ENCODE data around the gene HDHD2. TPM values are rescaled to one million over a fixed set of nuclear protein-coding genes. Genes with fewer than 3 reads are reported as not detected.
A peak's percentile ranks its signal among the peaks of the same experiment; 100 is the strongest.

The HDHD2 gene
- total and polyA plus RNA-seq, 4 donors, result 16.7 to 38.2 (median 30.1) TPM

DNA sequence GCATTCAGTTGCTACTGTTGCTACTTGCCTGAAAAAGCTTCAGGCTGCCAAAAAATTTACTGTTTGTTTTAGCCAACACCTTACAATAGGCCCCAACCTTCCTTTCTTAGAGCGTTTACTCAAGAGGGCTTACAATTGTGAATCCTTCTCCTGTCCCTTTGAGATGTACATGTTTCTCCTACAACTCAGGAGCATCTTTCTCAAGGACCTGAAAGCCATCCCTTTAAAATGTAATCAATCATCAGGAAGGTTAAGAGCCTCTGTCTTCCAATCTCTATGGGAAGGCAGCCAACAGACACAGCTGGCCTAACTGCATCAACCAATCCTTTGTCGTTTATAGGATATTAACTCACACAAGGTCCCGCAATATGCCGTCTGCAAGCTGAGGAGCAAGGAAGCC, 29.2 kb upstream of the HDHD2 start:
- Histone ChIP-seq H3K4me1 (ENCODE audit: control insufficient read depth in 5 of 5, insufficient read depth in 5 of 5, low read length in 5 of 5) (peaks cover 2 to 11% (median 6%) of the 10 kb centered on the region in 5 donors), H3K9me3 (ENCODE audit: control insufficient read depth in 4 of 4, insufficient read depth in 3 of 4, low read length in 3 of 4) (peaks cover 0 to under 1% (median 0%) of the 10 kb centered on the region in 4 donors), H3K36me3 (ENCODE audit: control insufficient read depth in 4 of 4, insufficient read depth in 4 of 4, low read length in 4 of 4) (no peaks in the 10 kb centered on the region), H3K4me3 (no peak overlapping the region), H3K27me3 (ENCODE audit: control insufficient read depth in 3 of 3, insufficient read depth in 3 of 3, low read length in 2 of 3) (no peaks in the 10 kb centered on the region), H3K9ac (ENCODE audit: insufficient read depth in 1 of 2, low read length in 2 of 2) (no peak overlapping the region), H3K27ac (ENCODE audit: low read depth in 1 of 2, low read length in 1 of 2) (no peak overlapping the region)
- ATAC-seq (ENCODE audit: insufficient read depth, low FRiP score) (no peak), DNase-seq (peak; percentile 24 to 52 (median 29))
- TF ChIP-seq, protein P1, sequence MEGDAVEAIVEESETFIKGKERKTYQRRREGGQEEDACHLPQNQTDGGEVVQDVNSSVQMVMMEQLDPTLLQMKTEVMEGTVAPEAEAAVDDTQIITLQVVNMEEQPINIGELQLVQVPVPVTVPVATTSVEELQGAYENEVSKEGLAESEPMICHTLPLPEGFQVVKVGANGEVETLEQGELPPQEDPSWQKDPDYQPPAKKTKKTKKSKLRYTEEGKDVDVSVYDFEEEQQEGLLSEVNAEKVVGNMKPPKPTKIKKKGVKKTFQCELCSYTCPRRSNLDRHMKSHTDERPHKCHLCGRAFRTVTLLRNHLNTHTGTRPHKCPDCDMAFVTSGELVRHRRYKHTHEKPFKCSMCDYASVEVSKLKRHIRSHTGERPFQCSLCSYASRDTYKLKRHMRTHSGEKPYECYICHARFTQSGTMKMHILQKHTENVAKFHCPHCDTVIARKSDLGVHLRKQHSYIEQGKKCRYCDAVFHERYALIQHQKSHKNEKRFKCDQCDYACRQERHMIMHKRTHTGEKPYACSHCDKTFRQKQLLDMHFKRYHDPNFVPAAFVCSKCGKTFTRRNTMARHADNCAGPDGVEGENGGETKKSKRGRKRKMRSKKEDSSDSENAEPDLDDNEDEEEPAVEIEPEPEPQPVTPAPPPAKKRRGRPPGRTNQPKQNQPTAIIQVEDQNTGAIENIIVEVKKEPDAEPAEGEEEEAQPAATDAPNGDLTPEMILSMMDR (IDR thresholded peaks at IDR 0.05; ENCODE audit: control extremely low read depth, extremely low read depth), result no peak
- WGBS, 2 donors, result 66 to 79% methylated on average over 4 of the region's 4 CpGs

DNA sequence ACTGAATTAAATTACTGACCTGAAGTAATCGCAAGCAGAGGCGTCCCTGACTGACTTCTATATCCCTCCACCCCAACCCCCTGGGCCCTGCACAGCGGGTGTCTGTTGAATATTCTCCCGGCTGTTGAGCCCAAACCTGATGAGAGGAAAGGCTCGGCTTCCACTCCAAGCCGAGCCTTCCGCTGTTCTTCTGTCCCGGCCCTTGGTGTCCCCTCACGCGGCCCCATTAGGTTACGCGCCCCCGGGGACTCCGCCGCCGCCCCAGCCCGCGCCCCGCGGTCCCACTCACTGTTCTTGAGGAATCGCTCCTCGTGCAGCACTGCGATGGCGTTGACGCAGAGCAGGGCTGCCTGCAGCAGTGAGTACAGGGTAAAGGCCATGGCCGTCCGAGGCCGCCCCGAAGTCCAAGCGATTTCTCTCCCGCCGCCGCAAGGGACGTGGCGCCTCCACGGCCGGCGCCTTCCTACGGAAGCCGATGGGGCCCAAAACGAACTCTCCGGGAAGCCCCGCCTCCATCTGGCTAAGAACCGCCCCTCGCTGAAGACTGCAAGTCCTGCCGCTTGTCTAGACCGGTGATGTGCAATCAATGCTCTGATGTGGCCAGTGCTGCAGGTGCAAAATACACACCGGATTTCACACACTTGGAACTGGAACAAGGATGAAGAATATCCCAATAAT, 25.7 kb upstream of the HDHD2 start, which contains the start of gene IER3IP1:
Gene IER3IP1 (minus strand): TSS at position 467 of the 678 bp plus-strand sequence. CDS start 87 bp downstream, at position 380.
- H3K9me3 ChIP-seq (ENCODE audit: control insufficient read depth in 4 of 4, insufficient read depth in 3 of 4, low read length in 3 of 4), result no peaks in the 10 kb centered on the region

DNA sequence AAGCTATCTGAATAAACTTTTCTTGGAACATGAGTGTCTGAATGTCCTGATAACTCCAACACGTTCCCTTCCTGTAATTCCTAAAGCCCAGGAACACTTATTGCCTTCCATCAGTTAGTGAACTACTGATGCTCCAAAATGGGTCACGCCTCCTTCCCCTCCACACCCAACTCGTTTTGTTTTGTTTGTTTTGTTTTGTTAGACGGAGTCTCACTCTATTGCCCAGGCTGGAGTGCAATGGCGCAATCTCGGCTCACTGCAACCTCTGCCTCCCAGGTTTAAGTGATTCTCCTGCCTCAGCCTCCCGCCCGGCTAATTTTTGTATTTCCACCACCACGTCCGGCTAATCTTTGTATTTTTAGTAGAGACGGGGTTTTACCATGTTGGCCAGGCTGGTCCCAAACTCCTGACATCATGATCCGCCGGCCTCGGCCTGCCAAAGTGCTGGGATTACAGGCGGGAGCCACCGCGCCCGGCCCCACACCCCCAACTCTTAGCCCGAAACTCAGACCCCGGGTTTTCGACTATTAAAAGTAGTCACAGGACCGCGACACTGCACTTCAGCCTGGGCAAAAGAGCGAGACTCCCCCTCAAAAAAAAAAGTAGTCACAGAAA, 25.1 kb upstream of the HDHD2 start:
- 3 to 7% methylated on average over 24 of the region's 24 CpGs for WGBS, 2 donors
- DNase-seq (peak in 2 of 3 donors; percentile 30 to 32), ATAC-seq (ENCODE audit: insufficient read depth, low FRiP score) (no peak)
- Histone ChIP-seq H3K36me3 (ENCODE audit: control insufficient read depth in 4 of 4, insufficient read depth in 4 of 4, low read length in 4 of 4) (no peaks in the 10 kb centered on the region), H3K4me1 (ENCODE audit: control insufficient read depth in 5 of 5, insufficient read depth in 5 of 5, low read length in 5 of 5) (peaks cover 5 to 22% (median 12%) of the 10 kb centered on the region in 5 donors), H3K4me3 (peak overlapping the region; percentile 84), H3K27ac (ENCODE audit: low read depth in 1 of 2, low read length in 1 of 2) (peak overlapping the region; percentile 79 to 96), H3K9ac (ENCODE audit: insufficient read depth in 1 of 2, low read length in 2 of 2) (peak overlapping the region; percentile 72 to 80), H3K9me3 (ENCODE audit: control insufficient read depth in 4 of 4, insufficient read depth in 3 of 4, low read length in 3 of 4) (no peaks in the 10 kb centered on the region), H3K27me3 (ENCODE audit: control insufficient read depth in 3 of 3, insufficient read depth in 3 of 3, low read length in 2 of 3) (no peaks in the 10 kb centered on the region)
- TF ChIP-seq, protein P1 (IDR thresholded peaks at IDR 0.05; ENCODE audit: control extremely low read depth, extremely low read depth), result no peak

More for the DNA sequence above, 25.7 kb upstream of the HDHD2 start, which contains the start of gene IER3IP1:
- TF ChIP-seq, protein P1 (IDR thresholded peaks at IDR 0.05; ENCODE audit: control extremely low read depth, extremely low read depth), result no peak
- Histone ChIP-seq H3K27me3 (ENCODE audit: control insufficient read depth in 3 of 3, insufficient read depth in 3 of 3, low read length in 2 of 3) (no peaks in the 10 kb centered on the region), H3K4me1 (ENCODE audit: control insufficient read depth in 5 of 5, insufficient read depth in 5 of 5, low read length in 5 of 5) (peaks cover 5 to 22% (median 12%) of the 10 kb centered on the region in 5 donors), H3K36me3 (ENCODE audit: control insufficient read depth in 4 of 4, insufficient read depth in 4 of 4, low read length in 4 of 4) (no peaks in the 10 kb centered on the region), H3K4me3 (peak within 1 kb of the TSS; percentile 84), H3K9ac (ENCODE audit: insufficient read depth in 1 of 2, low read length in 2 of 2) (peak within 1 kb of the TSS; percentile 72 to 80), H3K27ac (ENCODE audit: low read depth in 1 of 2, low read length in 1 of 2) (peak within 1 kb of the TSS; percentile 79 to 96)
- DNase-seq, result peak; percentile 90 to 93 (median 93)
- 1% methylated on average over 48 of the region's 48 CpGs for WGBS, 2 donors
- peak; percentile 97 for ATAC-seq (ENCODE audit: insufficient read depth, low FRiP score)
